HCT116 (cell line): ENCODE data around the gene BBIP1. TPM values are rescaled to one million over a fixed set of nuclear protein-coding genes. Genes with fewer than 3 reads are reported as not detected.

Experiments used
- ATAC-seq: fragments of 200-7000 bp; cut with Tn5 transposase; 2 replicates; pipeline ENCODE4 v1.9.1; 2020; ENCODE audit warnings: mild to moderate bottlenecking, moderate library complexity
- BruUV-seq: library from RNA; stranded (reverse); fragments of 400-500 nt; replicated peaks from 2 replicates; lab custom pipeline; 2021; lab: Mats Ljungman, UMichigan
- CTCF ChIA-PET: fragments of 300-600 bp; sonication (Branson Sonifier 250); formaldehyde crosslinking; loops from one replicate; lab custom pipeline; 2021; ENCODE audit warnings: antibody characterized with exemption; lab: Charles Lee
- POLR2A ChIA-PET: fragments of 300-600, 350-600 bp; sonication (Branson Sonifier 250); formaldehyde crosslinking; loops from one replicate; lab custom pipeline; 2021; ENCODE audit warnings: antibody characterized with exemption; lab: Charles Lee
- RAD21 ChIA-PET, 2 experiments: fragments of 300-600 bp; sonication (Branson Sonifier 250); formaldehyde crosslinking; loops; one replicate each; lab custom pipeline; 2023; ENCODE audit warnings: low total read pairs in 2 of 2; ENCODE audit not compliant: uncharacterized antibody in 2 of 2, unreplicated experiment in 2 of 2, low non-redundant PET in 1 of 2; lab: Charles Lee
- DNase-seq: peaks from one replicate; pipeline ENCODE4 v3.0.0-alpha.2; 2010; ENCODE audit warnings: low read depth, low spot score
- H2AFZ ChIP-seq: fragments of 200-600 bp; shearing (Covaris generic), sonication (generic); 2 replicates; pipeline ENCODE4 v1.6.1; 2017; ENCODE audit warnings: low read depth, mixed run types, mixed read lengths, antibody characterized with exemption, low read length; ENCODE audit not compliant: poor library complexity, severe bottlenecking
- H3K27ac ChIP-seq: 2 replicates; pipeline ENCODE4 v1.5.1; 2012; ENCODE audit warnings: low read depth, low read length
- H3K27me3 ChIP-seq: fragments of 200-600 bp; sonication (generic); 2 replicates; pipeline ENCODE4 v1.6.1; 2016; ENCODE audit warnings: mixed run types, low read length, mixed read lengths; ENCODE audit not compliant: insufficient read depth
- H3K36me3 ChIP-seq, 2 experiments: fragments of 200-500 bp in 1 of 2; fragments of 200-600 bp in 1 of 2; sonication (Bioruptor generic) in 1 of 2; sonication (generic) in 1 of 2; 2 replicates each; pipeline versions ENCODE4 v1.5.1 to v1.6.1; 2014 to 2016; ENCODE audit warnings: low read length in 2 of 2, inconsistent platforms in 1 of 2, mixed read lengths in 1 of 2, mixed run types in 1 of 2; ENCODE audit not compliant: insufficient read depth in 2 of 2, control insufficient read depth in 1 of 2
- H3K4me1 ChIP-seq, 2 experiments: fragments of 200-600 bp in 1 of 2; sonication (generic) in 1 of 2; 2 replicates each; pipeline versions ENCODE4 v1.5.1 to v1.6.1; 2012 to 2017; ENCODE audit warnings: low read length in 2 of 2, inconsistent platforms in 1 of 2, mild to moderate bottlenecking in 1 of 2, mixed read lengths in 1 of 2, mixed run types in 1 of 2, moderate library complexity in 1 of 2; ENCODE audit not compliant: insufficient read depth in 2 of 2, control insufficient read depth in 1 of 2
- H3K4me2 ChIP-seq: fragments of 200-600 bp; sonication (generic); 2 replicates; pipeline ENCODE4 v1.6.1; 2017; ENCODE audit warnings: mixed run types, low read length, mixed read lengths
- H3K4me3 ChIP-seq, 2 experiments: fragments of 200-600 bp in 1 of 2; sonication (generic) in 1 of 2; replicated peaks in 1 of 2; 2 replicates each; pipeline ENCODE4 v1.5.1; 2011 to 2016; ENCODE audit warnings: low read length in 2 of 2, control low read depth in 1 of 2, low read depth in 1 of 2, mild to moderate bottlenecking in 1 of 2, mixed read lengths in 1 of 2, mixed run types in 1 of 2
- H3K79me2 ChIP-seq: fragments of 200-600 bp; sonication (generic); 2 replicates; pipeline ENCODE4 v1.6.1; 2017; ENCODE audit warnings: mild to moderate bottlenecking, mixed run types, low read length, moderate library complexity, mixed read lengths; ENCODE audit not compliant: insufficient read depth
- H3K9ac ChIP-seq: fragments of 200-600 bp; sonication (generic); 2 replicates; pipeline ENCODE4 v1.6.1; 2016; ENCODE audit warnings: low read length, mixed read lengths
- H3K9me2 ChIP-seq: fragments of 200-600 bp; sonication (generic), shearing (Covaris generic); 2 replicates; pipeline ENCODE4 v1.6.1; 2017; ENCODE audit warnings: mixed run types, mild to moderate bottlenecking, moderate library complexity; ENCODE audit not compliant: insufficient read depth
- H3K9me3 ChIP-seq, 2 experiments: fragments of 200-500 bp in 1 of 2; fragments of 200-600 bp in 1 of 2; sonication (Bioruptor generic) in 1 of 2; sonication (generic) in 1 of 2; 2 replicates each; pipeline ENCODE4 v1.6.1; 2014 to 2017; ENCODE audit warnings: low read length in 2 of 2, mixed read lengths in 2 of 2, inconsistent platforms in 1 of 2, low read depth in 1 of 2, mild to moderate bottlenecking in 1 of 2, mixed run types in 1 of 2, moderate library complexity in 1 of 2; ENCODE audit not compliant: control insufficient read depth in 1 of 2, insufficient read depth in 1 of 2
- H4K20me1 ChIP-seq: fragments of 200-600 bp; sonication (generic), shearing (Covaris generic); 2 replicates; pipeline ENCODE4 v1.6.1; 2017; ENCODE audit warnings: mixed run types, mild to moderate bottlenecking, moderate library complexity; ENCODE audit not compliant: insufficient read depth
- CBX3 ChIP-seq: IDR thresholded peaks from 2 replicates; pipeline ENCODE4 v1.6.1; 2012; ENCODE audit warnings: low read depth
- CEBPB ChIP-seq: IDR thresholded peaks from 2 replicates; pipeline ENCODE4 v1.6.1; 2012; ENCODE audit warnings: low read depth
- CTCF ChIP-seq, 3 experiments: fragments of 200-600 bp in 1 of 3; sonication (generic) in 1 of 3; IDR thresholded peaks in 2 of 3; conservative IDR thresholded peaks in 1 of 3; 2 replicates each; pipeline ENCODE4 v1.5.1; 2012 to 2017; ENCODE audit warnings: low read depth in 2 of 3, low read length in 2 of 3, antibody characterized with exemption in 1 of 3, borderline replicate concordance in 1 of 3, control low read depth in 1 of 3, mild to moderate bottlenecking in 1 of 3, mixed read lengths in 1 of 3, mixed run types in 1 of 3, moderate library complexity in 1 of 3; ENCODE audit not compliant: insufficient read depth in 1 of 3
- EZH2phosphoT487 ChIP-seq: fragments of 200-600 bp; IDR thresholded peaks from 2 replicates; pipeline ENCODE4 v1.6.1; 2018; ENCODE audit warnings: antibody characterized with exemption, borderline replicate concordance
- FOSL1 ChIP-seq: IDR thresholded peaks from 2 replicates; pipeline ENCODE4 v1.6.1; 2012; ENCODE audit warnings: low read depth
- RAD21 ChIP-seq: IDR thresholded peaks from 2 replicates; pipeline ENCODE4 v1.6.1; 2012; ENCODE audit warnings: low read depth, mild to moderate bottlenecking
- REST ChIP-seq: IDR thresholded peaks from 2 replicates; pipeline ENCODE4 v1.6.1; 2012; ENCODE audit warnings: low read depth
- SP1 ChIP-seq: IDR thresholded peaks from 2 replicates; pipeline ENCODE4 v1.6.1; 2012; ENCODE audit warnings: low read depth
- YY1 ChIP-seq: IDR thresholded peaks from 2 replicates; pipeline ENCODE4 v1.6.1; 2011; ENCODE audit warnings: low read length, low read depth, moderate library complexity, mild to moderate bottlenecking; ENCODE audit not compliant: insufficient replicate concordance; ENCODE audit errors: extremely low read depth
- ZBTB33 ChIP-seq: IDR thresholded peaks from 2 replicates; pipeline ENCODE4 v1.6.1; 2011; ENCODE audit warnings: mild to moderate bottlenecking, low read length, moderate library complexity; ENCODE audit not compliant: insufficient replicate concordance; ENCODE audit errors: extremely low read depth
- ZFX ChIP-seq: fragments of 450-650 bp; IDR thresholded peaks from 2 replicates; pipeline ENCODE4 v1.6.1; 2017
- intact Hi-C: fragments of 100-400 bp; cut with micrococcal nuclease; formaldehyde crosslinking; loops from 2 replicates; pipeline ENCODE4 v1.10.0; 2022
- total RNA-seq: library from RNA; stranded (reverse); gene quantifications from one replicate; pipeline ENCODE4 v1.2.1, GENCODE V29; 2021; ENCODE audit not compliant: unreplicated experiment

BBIP1 gene
- total RNA-seq, 1 experiment from 2014 or later, result 38.9 TPM

- Histone ChIP-seq H4K20me1 (no peaks in the 10 kb centered on the region), H3K4me1 (peaks cover 9 to 12% of the 10 kb centered on the region in 2 experiments; a peak in 3 of 4 replicates), H3K27me3 (no peaks in the 10 kb centered on the region), H3K27ac (no peak overlapping the region), H3K9me3 (no peaks in the 10 kb centered on the region), H3K4me3 (no peak overlapping the region), H3K9me2 (no peaks in the 10 kb centered on the region), H3K4me2 (no peak overlapping the region), H3K79me2 (no peaks in the 10 kb centered on the region), H3K36me3 (peaks cover 0 to 7% of the 10 kb centered on the region in 2 experiments; a peak in 1 of 4 replicates), H3K9ac (no peak overlapping the region), H2AFZ (no peak overlapping the region)
- ChIA-PET POLR2A (no interaction called here), CTCF (interaction anchor here (0.7 to 1.4 kb wide), 3 partner anchors 10 to 122 kb away, joined by 3 to 5 read pairs (median 3); no protein-coding TSS in a partner anchor), RAD21 (no interaction called here)
- no TSS peak for BruUV-seq
- TF ChIP-seq SP1, result no peak
- no peak for TF ChIP-seq EZH2phosphoT487
- no peak for TF ChIP-seq ZFX
- no peak for TF ChIP-seq CBX3
- TF ChIP-seq ZBTB33, result no peak
- TF ChIP-seq REST, result no peak
- no peak for TF ChIP-seq CTCF (IDR thresholded peaks at IDR 0.05 in 2 of 3, conservative IDR thresholded peaks at IDR 0.05 in 1 of 3; ENCODE audit: borderline replicate concordance in 1 of 3, insufficient read depth in 1 of 3, low read depth in 2 of 3, low read length in 2 of 3)
- no peak for TF ChIP-seq CEBPB
- no peak for TF ChIP-seq YY1
- TF ChIP-seq FOSL1, result no peak
- no peak for TF ChIP-seq RAD21
- no peak for ATAC-seq
- DNase-seq, result no peak
- intact Hi-C loops, result no loop called here
These were observed 42.2 kb downstream of the BBIP1 start for GRCh38 chr10:110876788-110877187.
